Neuronal stem cell (in vitro differentiated cells): ENCODE measurements around the gene ARHGEF10L.

Source experiments
- DNase-seq: peaks from one replicate; pipeline ENCODE4 v3.0.0-alpha.2; 2013; ENCODE audit warnings: low spot score
- H2AFZ ChIP-seq: one replicate; pipeline ENCODE4 v1.6.1; 2013; ENCODE audit warnings: mild to moderate bottlenecking, low read length, inconsistent platforms
- H2AK5ac ChIP-seq: 2 replicates; pipeline ENCODE4 v1.6.1; 2013; ENCODE audit warnings: low read depth, mild to moderate bottlenecking, inconsistent platforms, low read length, moderate library complexity, mixed read lengths
- H2BK120ac ChIP-seq: 2 replicates; pipeline ENCODE4 v1.6.1; 2013; ENCODE audit warnings: low read depth, mild to moderate bottlenecking, inconsistent platforms, low read length, moderate library complexity, mixed read lengths
- H2BK12ac ChIP-seq: one replicate; pipeline ENCODE4 v1.6.1; 2013; ENCODE audit warnings: low read length, inconsistent platforms
- H2BK15ac ChIP-seq: 2 replicates; pipeline ENCODE4 v1.6.1; 2013; ENCODE audit warnings: mild to moderate bottlenecking, low read length, inconsistent platforms, mixed read lengths
- H2BK5ac ChIP-seq: one replicate; pipeline ENCODE4 v1.6.1; 2013; ENCODE audit warnings: inconsistent platforms, mild to moderate bottlenecking, low read length, moderate library complexity
- H3K14ac ChIP-seq: one replicate; pipeline ENCODE4 v1.6.1; 2013; ENCODE audit warnings: low read length, inconsistent platforms
- H3K18ac ChIP-seq: 2 replicates; pipeline ENCODE4 v1.6.1; 2013; ENCODE audit warnings: low read length, inconsistent platforms
- H3K23ac ChIP-seq: 2 replicates; pipeline ENCODE4 v1.6.1; 2013; ENCODE audit warnings: low read depth, mild to moderate bottlenecking, mixed read lengths, low read length, inconsistent platforms; ENCODE audit not compliant: poor library complexity
- H3K27ac ChIP-seq: replicated peaks from 3 replicates; pipeline ENCODE4 v1.5.1; 2013; ENCODE audit warnings: low read length, inconsistent platforms
- H3K27me3 ChIP-seq, 3 experiments: 2 replicates each; pipeline ENCODE4 v1.6.1; 2013; ENCODE audit warnings: low read length in 3 of 3, mild to moderate bottlenecking in 2 of 3, inconsistent platforms in 1 of 3, low read depth in 1 of 3, mixed read lengths in 1 of 3, moderate library complexity in 1 of 3; ENCODE audit not compliant: control insufficient read depth in 3 of 3, insufficient read depth in 3 of 3
- H3K36me3 ChIP-seq, 2 donors: replicated peaks in 1 of 2; 2 replicates each; pipeline ENCODE4 v1.6.1; 2013; ENCODE audit warnings: low read length in 2 of 2; ENCODE audit not compliant: control insufficient read depth in 2 of 2, insufficient read depth in 2 of 2
- H3K4ac ChIP-seq: 2 replicates; pipeline ENCODE4 v1.6.1; 2013; ENCODE audit warnings: inconsistent platforms, mild to moderate bottlenecking, low read length, moderate library complexity
- H3K4me1 ChIP-seq, 2 donors: 1 replicate in 1 of 2; 2 replicates in 1 of 2; pipeline ENCODE4 v1.6.1; 2013; ENCODE audit warnings: low read length in 2 of 2, low read depth in 1 of 2; ENCODE audit not compliant: control insufficient read depth in 2 of 2, insufficient read depth in 1 of 2
- H3K4me2 ChIP-seq: one replicate; pipeline ENCODE4 v1.6.1; 2013; ENCODE audit warnings: mild to moderate bottlenecking, low read length, inconsistent platforms; ENCODE audit not compliant: insufficient read depth, poor library complexity, severe bottlenecking
- H3K4me3 ChIP-seq, 2 donors: 2 replicates each; pipeline ENCODE4 v1.5.1; 2013; ENCODE audit warnings: low read length in 2 of 2, mild to moderate bottlenecking in 2 of 2, inconsistent platforms in 1 of 2, moderate library complexity in 1 of 2
- H3K79me1 ChIP-seq: one replicate; pipeline ENCODE4 v1.6.1; 2013; ENCODE audit warnings: low read depth, mild to moderate bottlenecking, inconsistent platforms, low read length, moderate library complexity
- H3K9ac ChIP-seq: one replicate; pipeline ENCODE4 v1.6.1; 2013; ENCODE audit warnings: mild to moderate bottlenecking, low read depth, low read length, inconsistent platforms; ENCODE audit not compliant: poor library complexity
- H3K9me3 ChIP-seq, 2 donors: replicated peaks in 1 of 2; 2 replicates each; pipeline versions ENCODE3 to v1.6.1; 2013; ENCODE audit warnings: low read length in 2 of 2, mild to moderate bottlenecking in 2 of 2, inconsistent platforms in 1 of 2, low read depth in 1 of 2, mixed read lengths in 1 of 2, moderate library complexity in 1 of 2; ENCODE audit not compliant: control insufficient read depth in 2 of 2, insufficient read depth in 1 of 2
- H4K8ac ChIP-seq: one replicate; pipeline ENCODE4 v1.6.1; 2013; ENCODE audit warnings: low read depth, mild to moderate bottlenecking, inconsistent platforms, low read length, moderate library complexity
- H4K91ac ChIP-seq: one replicate; pipeline ENCODE4 v1.6.1; 2013; ENCODE audit warnings: low read length, low read depth, mild to moderate bottlenecking, inconsistent platforms; ENCODE audit not compliant: poor library complexity
- WGBS, 2 donors: extraction: QIAGEN DNeasy Blood & Tissue Kit; methylation state at CpG; one replicate each; pipeline ENCODE4 v1.1.7; 2013; ENCODE audit warnings: missing lambda C conversion rate in 2 of 2, mixed read lengths in 1 of 2; ENCODE audit not compliant: insufficient read length in 2 of 2, insufficient replicate concordance in 1 of 2; ENCODE audit errors: extremely low coverage in 2 of 2; 5-methylcytosine and 5-hydroxymethylcytosine counted together

Gene ARHGEF10L

DNA sequence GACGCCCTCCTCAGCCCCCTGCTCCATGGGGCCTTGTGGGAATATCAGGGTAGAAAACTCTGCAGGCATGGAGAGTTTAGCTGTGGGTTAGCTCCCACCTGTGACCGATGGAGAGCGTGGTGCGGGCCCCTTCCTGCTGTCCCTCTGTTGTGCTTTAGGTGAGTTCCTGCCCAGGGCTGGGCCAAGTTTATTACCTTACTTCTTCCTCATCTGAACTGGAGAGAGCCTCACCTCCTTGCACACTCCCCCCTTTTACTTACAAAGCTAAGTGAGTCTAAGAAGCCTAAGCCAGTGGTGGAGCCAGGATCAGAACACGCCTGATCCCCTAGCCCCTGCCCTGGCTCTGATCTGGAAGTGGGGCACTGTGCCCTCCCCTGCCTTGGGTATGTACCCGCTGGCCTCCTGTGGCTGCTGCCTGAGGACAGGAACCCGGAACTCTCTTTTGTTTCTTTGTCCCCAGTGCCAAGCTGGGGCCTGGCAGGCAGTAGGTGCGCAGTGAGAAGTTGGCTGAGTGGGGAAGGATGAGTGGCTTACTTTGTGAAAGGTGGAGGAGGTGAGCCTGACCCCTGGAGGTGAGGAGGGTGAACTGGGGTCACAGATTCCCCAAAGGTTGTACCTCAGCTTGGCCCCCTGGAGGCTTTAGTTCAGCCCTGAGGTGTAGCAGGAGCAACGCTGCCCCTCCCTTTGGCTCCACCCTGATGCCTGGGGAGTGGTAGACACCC is 32.9 kb downstream of the ARHGEF10L start:
- Histone ChIP-seq H2BK15ac (peak overlapping the region; percentile 100), H3K79me1 (peaks cover 21% of the 10 kb centered on the region), H3K4ac (peak overlapping the region; percentile 77), H2BK5ac (peak overlapping the region; percentile 99), H3K36me3 (no peaks in the 10 kb centered on the region), H3K18ac (peak overlapping the region; percentile 93), H3K9ac (peak overlapping the region; percentile 14), H2AK5ac (peak overlapping the region; percentile 99), H4K8ac (no peak overlapping the region), H2AFZ (no peak overlapping the region), H3K14ac (peak overlapping the region; percentile 83), H2BK12ac (peak overlapping the region; percentile 25), H2BK120ac (peak overlapping the region; percentile 97), H3K23ac (peak overlapping the region; percentile 77), H3K4me1 (peaks cover 69 to 73% of the 10 kb centered on the region in 2 donors), H3K27ac (peak overlapping the region; percentile 90), H3K27me3 (no peaks in the 10 kb centered on the region), H3K4me2 (no peak overlapping the region), H4K91ac (peak overlapping the region; percentile 99), H3K4me3 (no peak overlapping the region), H3K9me3 (no peaks in the 10 kb centered on the region)
- DNase-seq = no peak
- no CpG with 5 or more reads among the region's 9 CpGs for WGBS, 2 donors

DNA sequence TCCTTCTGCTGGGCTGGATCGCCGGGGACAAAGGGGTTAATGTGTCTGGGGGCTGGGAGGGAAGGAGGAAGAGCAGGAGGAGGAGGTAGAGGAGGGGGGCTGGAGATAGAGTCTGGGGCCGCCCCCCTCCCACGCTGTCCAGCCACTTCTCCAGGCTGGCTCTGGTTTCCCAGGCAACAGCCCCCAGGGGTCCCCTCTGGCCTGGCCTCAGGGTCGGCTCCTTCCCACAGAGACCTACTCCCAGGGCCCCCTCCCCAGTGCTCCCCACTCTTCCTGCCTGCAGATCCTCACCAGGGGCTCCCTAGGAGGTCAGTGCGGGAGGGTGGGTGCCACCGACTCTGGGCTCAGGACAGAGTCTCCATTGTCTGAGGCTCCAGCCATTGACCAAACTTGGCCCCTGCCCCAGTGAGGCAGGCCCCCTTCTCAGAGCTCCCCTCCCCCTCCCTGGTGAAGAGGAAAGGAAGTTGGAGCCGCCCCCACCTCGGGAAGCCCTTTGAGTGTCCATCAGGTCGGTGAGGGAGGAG is 34.1 kb downstream of the ARHGEF10L start:
- Histone ChIP-seq H3K27me3 (no peaks in the 10 kb centered on the region), H2BK12ac (peak overlapping the region; percentile 25), H4K8ac (no peak overlapping the region), H3K9ac (no peak overlapping the region), H3K4me2 (peak overlapping the region; percentile 73), H3K36me3 (no peaks in the 10 kb centered on the region), H2BK15ac (peak overlapping the region; percentile 100), H3K9me3 (no peaks in the 10 kb centered on the region), H3K23ac (peak overlapping the region; percentile 3), H3K4me1 (peaks cover 68 to 71% of the 10 kb centered on the region in 2 donors), H3K18ac (peak overlapping the region; percentile 96), H2BK120ac (peak overlapping the region; percentile 97), H3K14ac (no peak overlapping the region), H2AK5ac (peak overlapping the region; percentile 99), H3K79me1 (peaks cover 21% of the 10 kb centered on the region), H2AFZ (peak overlapping the region; percentile 68), H3K27ac (peak overlapping the region; percentile 90), H4K91ac (no peak overlapping the region), H3K4me3 (peak overlapping the region in 1 of 2 donors; percentile 29), H2BK5ac (peak overlapping the region; percentile 99), H3K4ac (no peak overlapping the region)
- peak; percentile 76 for DNase-seq
- WGBS, 2 donors = no CpG with 5 or more reads among the region's 10 CpGs

DNA sequence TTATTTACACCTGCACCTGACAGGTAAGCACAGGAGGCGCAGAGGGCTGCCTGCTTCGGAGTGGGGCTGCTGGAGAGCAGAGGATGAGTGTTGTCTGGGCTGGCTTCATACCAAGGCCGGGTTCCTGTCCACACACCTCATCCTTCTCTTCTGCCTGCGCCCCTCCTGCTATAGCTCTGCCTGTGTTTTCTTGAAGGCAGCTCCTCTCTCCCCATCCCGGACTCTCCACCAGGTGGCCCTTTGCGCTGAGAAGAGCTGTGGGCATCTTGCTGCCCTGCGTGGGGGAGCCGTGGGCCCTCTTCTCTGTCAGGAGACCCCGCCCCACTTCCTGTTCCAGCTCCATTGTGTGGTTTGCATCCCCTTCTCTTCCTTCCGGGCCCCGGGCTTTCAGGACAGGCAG is 35.0 kb downstream of the ARHGEF10L start:
- peaks cover 21% of the 10 kb centered on the region for H3K79me1 ChIP-seq
- peak overlapping the region; percentile 4 for H2AFZ ChIP-seq
- no peak for DNase-seq
- H2AK5ac ChIP-seq = peak overlapping the region; percentile 89
- H3K9me3 ChIP-seq = no peaks in the 10 kb centered on the region
- H3K4me2 ChIP-seq = no peak overlapping the region
- peak overlapping the region in 1 of 2 donors; percentile 2 for H3K4me3 ChIP-seq
- peak overlapping the region; percentile 93 for H3K18ac ChIP-seq
- peak overlapping the region; percentile 11 for H3K23ac ChIP-seq
- H4K8ac ChIP-seq = no peak overlapping the region
- H3K36me3 ChIP-seq = no peaks in the 10 kb centered on the region
- H4K91ac ChIP-seq = peak overlapping the region; percentile 74
- peak overlapping the region; percentile 2 for H2BK120ac ChIP-seq
- H2BK12ac ChIP-seq = no peak overlapping the region
- peak overlapping the region; percentile 72 for H3K14ac ChIP-seq
- no peak overlapping the region for H3K9ac ChIP-seq
- H3K27me3 ChIP-seq = no peaks in the 10 kb centered on the region
- H3K27ac ChIP-seq = peak overlapping the region; percentile 90
- H3K4ac ChIP-seq = peak overlapping the region; percentile 81
- peak overlapping the region; percentile 70 for H2BK15ac ChIP-seq
- peaks cover 58 to 62% of the 10 kb centered on the region in 2 donors for H3K4me1 ChIP-seq
- WGBS, 2 donors = no CpG with 5 or more reads among the region's 11 CpGs
- peak overlapping the region; percentile 88 for H2BK5ac ChIP-seq

DNA sequence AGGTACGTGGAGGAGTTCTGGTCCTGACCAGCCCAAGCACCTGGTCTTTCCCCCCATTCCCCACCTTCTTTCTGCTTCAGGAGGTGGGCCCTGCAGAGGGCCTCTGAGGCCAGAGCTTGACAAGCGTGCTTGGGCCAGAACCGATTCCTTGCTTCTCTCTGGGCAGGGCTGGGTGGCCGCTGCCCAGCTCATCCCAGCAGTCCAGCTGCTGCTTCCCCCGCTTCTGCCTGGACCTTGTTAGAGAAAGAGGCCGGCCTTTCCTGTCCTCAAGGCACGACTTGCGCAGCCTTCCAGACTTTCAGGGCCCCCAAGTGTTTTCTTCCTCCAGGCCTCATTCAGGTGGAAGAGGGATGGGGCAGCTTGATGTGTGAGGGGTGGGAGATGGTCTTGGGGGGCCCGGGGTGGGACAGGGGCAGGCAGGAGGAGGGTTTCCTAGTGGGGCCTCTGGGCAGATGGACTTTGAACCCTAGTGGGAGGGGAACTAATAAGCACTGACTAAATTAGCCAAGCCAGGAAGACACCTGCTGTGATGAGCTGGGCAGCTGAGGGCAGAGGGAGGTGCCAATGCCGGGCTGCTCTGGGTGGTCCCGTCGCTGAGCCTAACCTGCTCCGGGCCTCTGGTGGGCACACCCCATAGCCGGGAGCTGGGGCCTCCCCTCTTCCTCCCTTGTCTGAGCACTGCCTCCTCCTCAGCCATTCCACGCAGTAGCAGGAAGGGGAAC is 36.5 kb downstream of the ARHGEF10L start:
- no peak overlapping the region for H3K23ac ChIP-seq
- H3K4ac ChIP-seq = no peak overlapping the region
- peak overlapping the region; percentile 35 for H3K4me2 ChIP-seq
- H3K4me3 ChIP-seq = no peak overlapping the region
- no peak overlapping the region for H3K14ac ChIP-seq
- peak overlapping the region; percentile 90 for H2BK15ac ChIP-seq
- DNase-seq = no peak
- peak overlapping the region; percentile 0 for H4K91ac ChIP-seq
- no peaks in the 10 kb centered on the region for H3K27me3 ChIP-seq
- peak overlapping the region; percentile 46 for H2BK12ac ChIP-seq
- no peak overlapping the region for H3K9ac ChIP-seq
- peak overlapping the region; percentile 57 for H2BK120ac ChIP-seq
- peak overlapping the region; percentile 52 for H4K8ac ChIP-seq
- peaks cover 52 to 56% of the 10 kb centered on the region in 2 donors for H3K4me1 ChIP-seq
- H3K36me3 ChIP-seq = no peaks in the 10 kb centered on the region
- no peak overlapping the region for H2AFZ ChIP-seq
- peak overlapping the region; percentile 14 for H3K27ac ChIP-seq
- H3K18ac ChIP-seq = peak overlapping the region; percentile 91
- no peaks in the 10 kb centered on the region for H3K9me3 ChIP-seq
- H2AK5ac ChIP-seq = peak overlapping the region; percentile 85
- no CpG with 5 or more reads among the region's 15 CpGs for WGBS, 2 donors
- peaks cover 18% of the 10 kb centered on the region for H3K79me1 ChIP-seq
- peak overlapping the region; percentile 16 for H2BK5ac ChIP-seq
